Kidney epithelial cell (primary cell): Measurements from ENCODE around the gene ZMIZ1. TPM values are rescaled to one million over a fixed set of nuclear protein-coding genes. Genes with fewer than 3 reads are reported as not detected.

ENCODE experiments used
- DNase-seq: peaks from one replicate; pipeline ENCODE4 v3.0.0-alpha.2; 2010; ENCODE audit warnings: low read depth
- H3K27me3 ChIP-seq: 2 replicates; pipeline ENCODE4 v1.6.0; 2011; ENCODE audit warnings: low read length; ENCODE audit not compliant: control insufficient read depth, insufficient read depth
- H3K36me3 ChIP-seq: 2 replicates; pipeline ENCODE4 v1.5.1; 2011; ENCODE audit warnings: low read length; ENCODE audit not compliant: control insufficient read depth, insufficient read depth
- H3K4me3 ChIP-seq: 2 replicates; pipeline ENCODE4 v1.5.1; 2011; ENCODE audit warnings: low read depth, mild to moderate bottlenecking, control low read depth, low read length
- CTCF ChIP-seq: IDR thresholded peaks from 2 replicates; pipeline ENCODE4 v1.5.1; 2011; ENCODE audit warnings: mild to moderate bottlenecking, moderate library complexity, low read length, control low read depth, inconsistent platforms; ENCODE audit not compliant: insufficient read depth, poor library complexity, severe bottlenecking
- total RNA-seq: library from RNA; depleted of rRNA; stranded (reverse); fragments of >200 nt; gene quantifications from 2 replicates; pipeline ENCODE4 v1.2.3, GENCODE V29; 2015

ZMIZ1 gene
- total RNA-seq, 1 donor from 2014 or later: 57.5 TPM

DNA sequence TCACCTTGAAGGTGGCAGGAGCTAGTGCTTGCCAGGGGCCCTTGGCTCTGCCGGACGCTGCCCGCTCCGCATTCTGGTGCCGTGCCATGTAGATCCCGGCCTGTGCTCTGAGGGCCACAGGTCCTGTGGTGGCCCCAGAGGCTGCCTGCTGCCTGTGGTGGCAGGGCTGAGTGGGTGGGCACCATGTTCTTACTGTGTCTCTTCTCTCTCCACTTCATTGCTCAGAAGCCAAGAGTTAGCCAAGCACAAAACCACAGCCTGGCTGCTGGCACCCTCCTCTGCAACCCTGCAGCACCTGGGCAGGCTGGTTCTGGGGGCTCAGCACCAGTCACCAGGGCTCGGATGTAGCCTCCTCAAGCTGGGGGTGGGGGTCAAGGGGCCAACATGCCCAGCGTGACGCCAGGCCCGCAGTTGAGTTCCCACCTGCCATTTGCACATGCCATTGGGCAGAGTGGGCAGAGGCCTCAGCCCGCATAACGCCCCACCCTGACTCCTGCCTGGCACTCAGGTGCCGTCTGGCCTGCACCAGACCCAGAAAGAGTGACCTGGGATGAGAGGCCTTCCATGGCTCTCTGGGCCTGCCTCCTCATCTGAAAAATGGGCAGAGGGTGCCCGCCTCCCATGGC is 16.3 kb downstream of the ZMIZ1 start:
- Histone ChIP-seq H3K4me3 (no peak overlapping the region), H3K36me3 (peaks cover 3% of the 10 kb centered on the region), H3K27me3 (no peaks in the 10 kb centered on the region)
- no peak for DNase-seq
- TF ChIP-seq CTCF: no peak

DNA sequence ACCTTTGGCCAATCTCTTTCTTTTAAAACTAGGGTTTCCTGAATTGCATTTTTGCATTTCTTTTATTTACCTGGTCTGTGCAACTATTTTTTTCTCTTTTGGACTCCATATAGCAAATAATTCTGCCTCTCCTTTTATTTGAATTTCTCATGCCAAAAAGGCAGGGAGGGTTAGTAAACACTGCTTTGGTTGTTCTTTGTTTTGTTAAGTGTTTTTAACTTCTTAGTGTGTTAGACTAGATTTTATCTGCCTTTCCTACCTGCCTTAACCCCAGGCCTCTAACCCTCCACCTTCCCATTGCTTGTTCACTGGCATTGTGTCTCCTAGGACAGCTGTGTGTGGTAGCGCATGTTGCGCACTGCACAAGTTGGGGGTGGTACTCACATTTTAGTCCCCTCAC is 18.1 kb downstream of the ZMIZ1 start:
- Histone ChIP-seq H3K27me3 (no peaks in the 10 kb centered on the region), H3K4me3 (no peak overlapping the region), H3K36me3 (peaks cover 1% of the 10 kb centered on the region)
- no peak for DNase-seq
- no peak for TF ChIP-seq CTCF

- DNase-seq: no peak
- no peak for TF ChIP-seq CTCF
- no peaks in the 10 kb centered on the region for H3K27me3 ChIP-seq
- H3K36me3 ChIP-seq: peaks cover 1% of the 10 kb centered on the region
- no peak overlapping the region for H3K4me3 ChIP-seq
These were observed 19.0 kb downstream of the ZMIZ1 start for GRCh38 chr10:79087721-79088120.

GRCh38 chr10:79088176-79088575 is 19.4 kb downstream of the ZMIZ1 start:
- Histone ChIP-seq H3K4me3 (no peak overlapping the region), H3K27me3 (no peaks in the 10 kb centered on the region), H3K36me3 (peaks cover 1% of the 10 kb centered on the region)
- no peak for TF ChIP-seq CTCF
- DNase-seq: no peak

GRCh38 chr10:79088613-79089355 is 20.0 kb downstream of the ZMIZ1 start:
- no peak overlapping the region for H3K4me3 ChIP-seq
- H3K36me3 ChIP-seq: peaks cover 1% of the 10 kb centered on the region
- no peak for DNase-seq
- H3K27me3 ChIP-seq: no peaks in the 10 kb centered on the region
- no peak for TF ChIP-seq CTCF

DNA sequence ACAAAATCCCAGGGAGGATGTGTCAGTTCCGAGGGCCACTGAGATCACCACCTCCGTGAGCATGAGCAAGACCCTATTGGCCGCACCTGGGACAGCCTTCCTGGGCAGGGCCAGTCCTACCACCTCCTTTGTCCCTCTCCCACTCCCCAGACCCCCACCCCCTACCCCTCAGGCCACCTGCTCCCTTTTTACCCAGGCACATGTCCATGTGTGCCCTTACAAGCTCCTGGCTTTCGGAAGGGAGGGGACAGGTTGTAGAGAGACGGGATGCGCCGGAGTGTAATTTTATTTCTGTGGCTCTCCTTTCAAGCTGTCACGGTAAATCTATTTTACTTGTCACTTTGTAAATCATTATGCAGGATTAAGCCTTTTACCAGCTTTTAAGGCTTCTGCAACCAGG is 20.9 kb downstream of the ZMIZ1 start:
- no peak for DNase-seq
- H3K4me3 ChIP-seq: no peak overlapping the region
- peaks cover 1% of the 10 kb centered on the region for H3K36me3 ChIP-seq
- TF ChIP-seq CTCF: no peak
- H3K27me3 ChIP-seq: no peaks in the 10 kb centered on the region
